Parathyroid adenoma (tissue), 2 donors: ENCODE measurements around the gene STXBP4.

Source experiments
- H2AFZ ChIP-seq: fragments of 300-600 bp; sonication (generic); one replicate; pipeline ENCODE4 v1.7.0; 2017; ENCODE audit warnings: antibody characterized with exemption, mild to moderate bottlenecking
- H3K27ac ChIP-seq: fragments of 300-600 bp; sonication (generic); one replicate; pipeline ENCODE4 v1.7.0; 2017
- H3K27me3 ChIP-seq: fragments of 300-600 bp; sonication (generic); one replicate; pipeline ENCODE4 v1.7.0; 2017; ENCODE audit warnings: low read length; ENCODE audit not compliant: control insufficient read depth, insufficient read depth
- H3K36me3 ChIP-seq: fragments of 300-600 bp; sonication (generic); one replicate; pipeline ENCODE4 v1.7.0; 2017; ENCODE audit warnings: low read length; ENCODE audit not compliant: control insufficient read depth, insufficient read depth
- H3K4me1 ChIP-seq: fragments of 300-600 bp; sonication (generic); one replicate; pipeline ENCODE4 v1.7.0; 2017; ENCODE audit warnings: control low read depth
- H3K4me2 ChIP-seq: fragments of 300-600 bp; sonication (generic); one replicate; pipeline ENCODE4 v1.7.0; 2017; ENCODE audit warnings: low read length
- H3K4me3 ChIP-seq: fragments of 300-600 bp; sonication (generic); one replicate; pipeline ENCODE4 v1.7.0; 2017; ENCODE audit warnings: low read depth, low read length
- H3K79me2 ChIP-seq: fragments of 300-600 bp; sonication (generic); one replicate; pipeline ENCODE4 v1.7.0; 2017; ENCODE audit warnings: control low read depth
- H3K9ac ChIP-seq: fragments of 300-600 bp; sonication (generic); one replicate; pipeline ENCODE4 v1.7.0; 2017; ENCODE audit warnings: mild to moderate bottlenecking
- H3K9me3 ChIP-seq: fragments of 300-600 bp; sonication (generic); one replicate; pipeline ENCODE4 v1.7.0; 2017; ENCODE audit warnings: low read length; ENCODE audit not compliant: control insufficient read depth
- CTCF ChIP-seq: fragments of 300-600 bp; sonication (generic); IDR thresholded peaks from one replicate; pipeline ENCODE4 v1.7.0; 2017; ENCODE audit warnings: antibody characterized with exemption, mild to moderate bottlenecking
- donor health status: primary hyperparathyroidism.

Gene STXBP4

GRCh38 chr17:54941285-54941684, 27.3 kb upstream of the STXBP4 start:
- H3K9ac ChIP-seq: no peak overlapping the region
- TF ChIP-seq CTCF: no peak
- no peaks in the 10 kb centered on the region for H3K9me3 ChIP-seq
- no peaks in the 10 kb centered on the region for H3K4me1 ChIP-seq
- H2AFZ ChIP-seq: no peak overlapping the region
- no peak overlapping the region for H3K4me2 ChIP-seq
- no peak overlapping the region for H3K4me3 ChIP-seq
- H3K79me2 ChIP-seq: no peaks in the 10 kb centered on the region
- no peaks in the 10 kb centered on the region for H3K36me3 ChIP-seq
- no peaks in the 10 kb centered on the region for H3K27me3 ChIP-seq
- H3K27ac ChIP-seq: no peak overlapping the region

- Histone ChIP-seq H2AFZ (no peak overlapping the region), H3K27ac (no peak overlapping the region), H3K27me3 (no peaks in the 10 kb centered on the region), H3K4me3 (no peak overlapping the region), H3K4me1 (no peaks in the 10 kb centered on the region), H3K79me2 (no peaks in the 10 kb centered on the region), H3K9ac (no peak overlapping the region), H3K36me3 (no peaks in the 10 kb centered on the region), H3K4me2 (no peak overlapping the region), H3K9me3 (no peaks in the 10 kb centered on the region)
- no peak for TF ChIP-seq CTCF
Measured at GRCh38 chr17:54944796-54945195, 23.8 kb upstream of the STXBP4 start.

- Histone ChIP-seq H3K4me2 (no peak overlapping the region), H3K79me2 (no peaks in the 10 kb centered on the region), H3K27ac (no peak overlapping the region), H3K27me3 (no peaks in the 10 kb centered on the region), H3K36me3 (no peaks in the 10 kb centered on the region), H2AFZ (no peak overlapping the region), H3K9me3 (no peaks in the 10 kb centered on the region), H3K4me1 (no peaks in the 10 kb centered on the region), H3K4me3 (no peak overlapping the region), H3K9ac (no peak overlapping the region)
- no peak for TF ChIP-seq CTCF
Measured at GRCh38 chr17:54945231-54945630, 23.3 kb upstream of the STXBP4 start.

GRCh38 chr17:54945671-54946070, 22.9 kb upstream of the STXBP4 start:
- Histone ChIP-seq H3K9ac (no peak overlapping the region), H3K4me1 (no peaks in the 10 kb centered on the region), H3K4me2 (no peak overlapping the region), H3K4me3 (no peak overlapping the region), H3K79me2 (no peaks in the 10 kb centered on the region), H3K27me3 (no peaks in the 10 kb centered on the region), H3K27ac (no peak overlapping the region), H3K36me3 (no peaks in the 10 kb centered on the region), H3K9me3 (no peaks in the 10 kb centered on the region), H2AFZ (no peak overlapping the region)
- no peak for TF ChIP-seq CTCF

- Histone ChIP-seq H3K27ac (no peak overlapping the region), H3K36me3 (no peaks in the 10 kb centered on the region), H3K4me2 (no peak overlapping the region), H3K4me1 (no peaks in the 10 kb centered on the region), H3K27me3 (no peaks in the 10 kb centered on the region), H3K79me2 (no peaks in the 10 kb centered on the region), H2AFZ (no peak overlapping the region), H3K9ac (no peak overlapping the region), H3K4me3 (no peak overlapping the region), H3K9me3 (no peaks in the 10 kb centered on the region)
- TF ChIP-seq CTCF: no peak
Measured at GRCh38 chr17:54947396-54947795, 21.2 kb upstream of the STXBP4 start.
